PC-9 (cell line): Measurements from ENCODE around the gene MIER2.

ENCODE experiments used
- EZH2 ChIP-seq: fragments of 200-600 bp; sonication (generic); IDR thresholded peaks from 2 replicates; pipeline ENCODE4 v1.8.0; 2017; ENCODE audit warnings: antibody characterized with exemption, low read depth
- TF ChIP-seq, protein P1 (sequence below): fragments of 200-600 bp; sonication (generic); conservative IDR thresholded peaks from 2 replicates; pipeline ENCODE4 v1.6.1; 2017; ENCODE audit warnings: mixed run types, antibody characterized with exemption, mild to moderate bottlenecking, moderate library complexity

GRCh38 chr19:342128-342455, 2.5 kb downstream of the MIER2 start:
- TF ChIP-seq, protein P1, sequence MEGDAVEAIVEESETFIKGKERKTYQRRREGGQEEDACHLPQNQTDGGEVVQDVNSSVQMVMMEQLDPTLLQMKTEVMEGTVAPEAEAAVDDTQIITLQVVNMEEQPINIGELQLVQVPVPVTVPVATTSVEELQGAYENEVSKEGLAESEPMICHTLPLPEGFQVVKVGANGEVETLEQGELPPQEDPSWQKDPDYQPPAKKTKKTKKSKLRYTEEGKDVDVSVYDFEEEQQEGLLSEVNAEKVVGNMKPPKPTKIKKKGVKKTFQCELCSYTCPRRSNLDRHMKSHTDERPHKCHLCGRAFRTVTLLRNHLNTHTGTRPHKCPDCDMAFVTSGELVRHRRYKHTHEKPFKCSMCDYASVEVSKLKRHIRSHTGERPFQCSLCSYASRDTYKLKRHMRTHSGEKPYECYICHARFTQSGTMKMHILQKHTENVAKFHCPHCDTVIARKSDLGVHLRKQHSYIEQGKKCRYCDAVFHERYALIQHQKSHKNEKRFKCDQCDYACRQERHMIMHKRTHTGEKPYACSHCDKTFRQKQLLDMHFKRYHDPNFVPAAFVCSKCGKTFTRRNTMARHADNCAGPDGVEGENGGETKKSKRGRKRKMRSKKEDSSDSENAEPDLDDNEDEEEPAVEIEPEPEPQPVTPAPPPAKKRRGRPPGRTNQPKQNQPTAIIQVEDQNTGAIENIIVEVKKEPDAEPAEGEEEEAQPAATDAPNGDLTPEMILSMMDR: no peak
- no peak for TF ChIP-seq EZH2
